ENCODE results near the gene SMG5. TPM values are rescaled to one million over a fixed set of nuclear protein-coding genes. Genes with fewer than 3 reads are reported as not detected.

The SMG5 gene
- polyA plus RNA-seq, 1 donor (not counting 4 experiments of a cell fraction or from before 2014, with no cell fraction given), result 22.4 TPM

- no peaks in the 10 kb centered on the region for H4K20me1 ChIP-seq (ENCODE audit: control insufficient read depth, extremely low read depth, insufficient read depth, low read length)
- H3K4me2 ChIP-seq (ENCODE audit: control insufficient read depth, extremely low read depth, insufficient read depth, low read depth, low read length), result no peak overlapping the region
- no peaks in the 10 kb centered on the region for H3K27me3 ChIP-seq (ENCODE audit: control insufficient read depth, extremely low read depth, insufficient read depth, low read length)
- H2AFZ ChIP-seq (ENCODE audit: control insufficient read depth, low read length), result no peak overlapping the region
- H3K9me1 ChIP-seq (ENCODE audit: control insufficient read depth, extremely low read depth, insufficient read depth, low read length), result no peaks in the 10 kb centered on the region
- H3K9ac ChIP-seq (ENCODE audit: control insufficient read depth, extremely low read depth, insufficient read depth, low read length), result no peak overlapping the region
- no peak overlapping the region for H3K4me3 ChIP-seq (ENCODE audit: control insufficient read depth in 2 of 3, extremely low read depth in 1 of 3, insufficient read depth in 2 of 3, low read depth in 1 of 3, low read length in 3 of 3)
- peaks cover 22% of the 10 kb centered on the region for H3K4me1 ChIP-seq (ENCODE audit: control insufficient read depth, extremely low read depth, insufficient read depth, low read length)
- H3K9me3 ChIP-seq (ENCODE audit: control insufficient read depth, low read depth, low read length), result no peaks in the 10 kb centered on the region
- dilution Hi-C loops (cut with MboI; ENCODE audit: extremely low pct_ligation_motif_present, low sequenced_read_pairs), result no loop called here
- H3K27ac ChIP-seq (ENCODE audit: control insufficient read depth, insufficient read depth, low read length), result no peak overlapping the region
- no peaks in the 10 kb centered on the region for H3K79me2 ChIP-seq (ENCODE audit: control insufficient read depth, insufficient read depth, low read length)
- DNase-seq (ENCODE audit: low read depth, low spot score) (no peak), FAIRE-seq (no peak)
- H3K36me3 ChIP-seq (ENCODE audit: control insufficient read depth in 2 of 2, extremely low read depth in 1 of 2, insufficient read depth in 2 of 2, low read length in 2 of 2), result peaks cover 37 to 67% of the 10 kb centered on the region in 2 experiments
- TF ChIP-seq CTCF (optimal IDR thresholded peaks at IDR 0.05 in 1 of 3, IDR thresholded peaks at IDR 0.05 in 1 of 3, conservative IDR thresholded peaks at IDR 0.05 in 1 of 3; ENCODE audit: extremely low read depth in 1 of 3, insufficient read depth in 2 of 3, low read length in 3 of 3), result no peak
- TF ChIP-seq EZH2 (IDR thresholded peaks at IDR 0.05; ENCODE audit: low read length), result no peak
These were observed 29.0 kb downstream of the SMG5 start for GRCh38 chr1:156253634-156254033.

DNA sequence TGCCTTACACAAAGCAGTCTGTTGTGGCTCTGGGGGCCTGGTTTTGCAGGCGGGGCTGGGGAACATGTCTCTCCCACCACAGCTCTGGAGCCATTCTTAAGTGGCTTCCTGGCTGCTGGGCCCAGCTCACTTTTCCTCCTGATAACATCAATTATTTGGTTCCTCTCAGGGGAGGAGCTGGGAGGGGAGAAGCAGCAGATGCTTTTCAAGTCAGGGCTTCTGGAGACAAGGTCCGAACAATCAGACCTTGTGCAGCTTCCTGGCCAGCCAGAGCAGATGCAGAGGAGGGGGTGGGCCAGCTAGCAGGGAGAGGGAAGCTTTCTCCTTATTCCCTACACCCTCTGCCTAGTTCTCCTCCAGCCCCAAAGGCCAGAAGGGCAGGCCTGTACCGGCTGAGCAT, 31.1 kb downstream of the SMG5 start:
- Histone ChIP-seq H2AFZ (ENCODE audit: control insufficient read depth, low read length) (no peak overlapping the region), H3K79me2 (ENCODE audit: control insufficient read depth, insufficient read depth, low read length) (no peaks in the 10 kb centered on the region), H3K27me3 (ENCODE audit: control insufficient read depth, extremely low read depth, insufficient read depth, low read length) (no peaks in the 10 kb centered on the region), H3K9me3 (ENCODE audit: control insufficient read depth, low read depth, low read length) (no peaks in the 10 kb centered on the region), H3K4me1 (ENCODE audit: control insufficient read depth, extremely low read depth, insufficient read depth, low read length) (peaks cover 18% of the 10 kb centered on the region), H3K4me3 (ENCODE audit: control insufficient read depth in 2 of 3, extremely low read depth in 1 of 3, insufficient read depth in 2 of 3, low read depth in 1 of 3, low read length in 3 of 3) (no peak overlapping the region), H3K36me3 (ENCODE audit: control insufficient read depth in 2 of 2, extremely low read depth in 1 of 2, insufficient read depth in 2 of 2, low read length in 2 of 2) (peaks cover 28 to 51% of the 10 kb centered on the region in 2 experiments), H3K9ac (ENCODE audit: control insufficient read depth, extremely low read depth, insufficient read depth, low read length) (no peak overlapping the region), H3K9me1 (ENCODE audit: control insufficient read depth, extremely low read depth, insufficient read depth, low read length) (no peaks in the 10 kb centered on the region), H4K20me1 (ENCODE audit: control insufficient read depth, extremely low read depth, insufficient read depth, low read length) (no peaks in the 10 kb centered on the region), H3K27ac (ENCODE audit: control insufficient read depth, insufficient read depth, low read length) (no peak overlapping the region), H3K4me2 (ENCODE audit: control insufficient read depth, extremely low read depth, insufficient read depth, low read depth, low read length) (no peak overlapping the region)
- DNase-seq (ENCODE audit: low read depth, low spot score) (no peak), FAIRE-seq (no peak)
- TF ChIP-seq CTCF (optimal IDR thresholded peaks at IDR 0.05 in 1 of 3, IDR thresholded peaks at IDR 0.05 in 1 of 3, conservative IDR thresholded peaks at IDR 0.05 in 1 of 3; ENCODE audit: extremely low read depth in 1 of 3, insufficient read depth in 2 of 3, low read length in 3 of 3) (no peak), EZH2 (IDR thresholded peaks at IDR 0.05; ENCODE audit: low read length) (no peak)
- dilution Hi-C loops (cut with MboI; ENCODE audit: extremely low pct_ligation_motif_present, low sequenced_read_pairs), result no loop called here
